NCI-H2227 treated with DMSO at 0.1 percent for 48 hours (cell line): ENCODE measurements around the gene POU3F1.

ENCODE experiments used
- DNase-seq: peaks from one replicate; lab custom pipeline; 2025; lab: John Stamatoyannopoulos, UW

The POU3F1 gene

DNA sequence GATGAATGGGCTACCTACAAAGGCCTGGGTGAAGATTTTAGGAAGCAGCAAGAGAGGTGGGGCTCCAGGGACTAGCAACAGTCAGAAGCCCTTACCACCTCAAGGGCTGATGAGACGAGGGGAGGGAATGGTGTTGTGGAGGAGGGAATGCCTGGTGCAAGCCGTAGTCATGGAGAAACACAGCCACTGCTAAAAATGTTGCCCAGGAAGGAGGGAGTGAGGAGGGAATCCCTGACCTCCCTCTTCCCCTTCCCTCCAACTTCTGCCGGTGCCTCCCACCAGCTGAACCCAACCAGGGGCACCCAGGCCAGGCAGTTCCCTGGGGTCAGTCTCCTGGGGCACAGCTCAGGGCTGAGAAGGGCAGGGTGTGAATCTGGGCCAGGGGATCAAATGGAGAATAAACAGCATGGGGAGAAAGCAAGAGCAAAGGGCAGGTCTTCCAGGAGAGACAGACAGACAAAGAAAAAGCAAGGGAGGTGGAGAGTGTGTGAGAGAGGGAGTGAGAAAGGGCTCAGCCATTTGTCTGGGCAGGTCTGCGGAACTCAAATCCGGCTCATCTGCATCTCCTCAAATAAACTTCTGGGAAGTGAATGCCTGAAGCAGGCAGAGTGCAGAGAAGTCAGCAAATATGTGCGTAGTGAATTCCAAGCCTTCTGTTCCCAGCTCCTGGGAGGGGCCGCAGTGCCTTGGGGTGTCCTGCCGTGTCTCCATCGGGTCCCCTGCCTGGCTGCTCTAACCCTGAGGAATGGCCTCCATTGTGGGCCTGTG lies 27.1 kb upstream of the POU3F1 start:
- no peak for DNase-seq

- no peak for DNase-seq
Observed at GRCh38 chr1:38072858-38073257, 26.3 kb upstream of the POU3F1 start.

DNA sequence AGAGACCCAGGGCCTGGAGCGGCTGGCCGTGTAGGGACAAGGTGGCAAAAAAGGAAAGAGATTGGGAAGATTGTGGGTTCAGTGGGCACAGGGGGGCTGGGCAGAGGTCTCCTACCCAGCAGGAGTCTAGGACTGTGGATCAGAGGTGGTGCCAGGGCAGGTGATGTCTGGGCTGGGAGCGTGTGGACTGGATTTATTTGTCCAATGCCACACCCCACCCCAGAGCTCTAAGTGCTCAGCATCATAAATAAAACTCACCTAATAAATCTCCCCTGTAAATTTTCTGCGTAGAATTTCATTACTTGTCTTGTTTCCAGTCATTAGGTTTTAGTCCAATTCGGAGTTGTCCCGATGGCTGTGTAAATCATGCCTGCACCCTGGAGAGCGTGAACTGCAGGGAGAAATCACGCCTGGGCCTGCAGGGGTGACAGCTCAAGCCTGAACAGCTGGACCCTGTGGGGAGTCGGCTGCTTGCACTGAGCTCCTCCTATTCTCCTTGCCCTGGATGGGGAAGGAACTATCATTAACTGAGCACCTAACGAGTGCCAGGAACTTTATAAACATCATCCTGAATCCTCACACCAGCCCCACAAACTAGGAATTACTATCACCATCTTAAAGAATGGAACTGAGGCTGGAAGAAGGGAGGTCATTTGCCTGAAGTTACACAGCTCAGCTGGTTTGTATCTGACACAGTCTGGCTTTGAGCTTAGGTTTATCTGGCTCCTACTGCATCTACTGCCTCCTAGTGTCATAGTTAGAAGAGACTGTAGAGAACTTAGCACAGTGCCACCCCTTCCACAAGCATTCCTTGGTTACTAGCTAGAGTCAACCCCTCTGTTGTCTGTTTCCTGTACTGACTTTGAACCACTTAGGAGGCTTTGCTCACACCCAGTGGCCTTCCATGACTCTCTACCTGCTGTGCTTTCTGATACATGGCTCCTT lies 25.0 kb upstream of the POU3F1 start:
- no peak for DNase-seq

GRCh38 chr1:38068980-38069340 lies 22.4 kb upstream of the POU3F1 start:
- no peak for DNase-seq

DNA sequence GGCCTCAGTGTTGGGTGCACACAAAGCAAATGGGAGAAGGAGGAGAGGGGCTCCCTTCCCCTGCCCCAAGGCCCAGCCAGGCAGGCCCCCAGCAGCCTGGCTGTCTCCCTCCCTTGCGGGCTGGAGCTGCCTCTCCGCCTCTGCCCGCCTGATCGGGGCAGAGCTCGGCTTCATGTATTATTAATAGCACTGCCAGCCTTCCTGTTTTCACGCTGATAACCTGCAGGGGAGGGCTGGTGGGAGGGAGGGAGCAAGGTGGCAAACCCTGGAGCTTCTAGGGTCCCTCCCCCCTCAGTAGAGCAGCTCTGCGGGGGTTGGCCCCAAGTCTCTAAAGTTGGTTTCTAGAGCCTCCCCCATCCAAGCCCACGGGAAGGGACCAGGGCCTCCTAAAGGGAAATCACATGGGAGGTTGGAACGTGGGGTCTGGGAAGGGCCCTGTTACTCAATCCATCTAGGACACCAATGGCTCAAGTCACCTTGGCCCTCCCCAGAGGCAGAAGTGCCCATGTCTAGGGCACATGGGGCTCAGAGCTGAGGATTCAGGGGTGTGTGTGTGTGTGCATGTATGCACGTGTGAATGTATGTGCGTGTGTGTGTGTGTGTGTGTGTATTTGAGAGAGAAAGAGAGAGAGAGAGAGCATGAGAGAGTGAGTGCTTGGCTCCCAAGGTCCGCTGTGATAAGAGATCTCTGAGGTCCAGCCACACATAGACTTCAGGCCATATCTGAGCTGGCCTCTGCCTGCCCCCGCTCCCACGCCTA lies 21.8 kb upstream of the POU3F1 start:
- DNase-seq, result no peak

GRCh38 chr1:38064197-38064903 lies 17.8 kb upstream of the POU3F1 start:
- peak; percentile 16 for DNase-seq

DNA sequence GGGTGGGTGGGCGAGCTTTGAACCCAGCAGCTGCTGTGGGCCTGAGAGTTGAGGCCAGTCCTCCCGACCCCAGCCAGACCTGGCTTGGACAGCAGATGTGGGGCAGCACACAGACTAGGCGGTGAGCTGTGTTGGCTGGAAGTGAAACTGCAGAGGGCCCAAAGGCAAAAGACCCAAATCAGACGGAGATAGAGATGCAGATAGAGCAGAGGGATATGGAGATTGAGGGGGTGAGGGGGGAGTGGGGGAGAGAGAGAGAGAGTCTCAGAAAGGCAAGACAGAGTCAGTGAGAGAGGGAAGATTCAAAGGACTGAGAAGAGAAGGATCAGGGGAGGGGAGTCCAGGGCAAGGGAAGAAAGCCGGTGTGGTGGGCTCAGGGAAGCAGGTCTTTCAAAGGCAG lies 17.0 kb upstream of the POU3F1 start:
- no peak for DNase-seq

- peak; percentile 68 for DNase-seq
Observed at GRCh38 chr1:38062361-38063288, 16.0 kb upstream of the POU3F1 start.

GRCh38 chr1:38061883-38062328 lies 15.3 kb upstream of the POU3F1 start:
- no peak for DNase-seq

DNA sequence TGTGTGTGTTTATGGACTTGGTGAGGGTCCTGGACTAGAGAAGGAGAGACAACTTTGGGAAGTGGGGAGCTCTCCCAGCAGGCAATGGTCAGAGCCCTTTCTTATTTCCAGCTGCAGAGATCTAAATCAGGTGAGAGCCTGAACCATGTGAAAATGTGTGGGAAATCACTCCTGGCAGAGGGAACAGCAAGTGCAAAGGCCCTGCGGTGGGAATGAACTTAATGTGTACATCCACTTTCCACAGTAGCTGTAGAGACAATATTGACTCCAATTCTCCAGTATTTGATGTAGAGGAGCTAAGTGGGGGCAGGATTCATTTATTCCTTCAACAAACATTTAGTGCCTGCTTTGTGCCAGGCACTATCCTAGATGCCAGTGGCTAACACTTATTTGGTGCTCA lies 14.7 kb upstream of the POU3F1 start:
- no peak for DNase-seq

- DNase-seq, result no peak
Observed at GRCh38 chr1:38060498-38060897, 13.9 kb upstream of the POU3F1 start.

DNA sequence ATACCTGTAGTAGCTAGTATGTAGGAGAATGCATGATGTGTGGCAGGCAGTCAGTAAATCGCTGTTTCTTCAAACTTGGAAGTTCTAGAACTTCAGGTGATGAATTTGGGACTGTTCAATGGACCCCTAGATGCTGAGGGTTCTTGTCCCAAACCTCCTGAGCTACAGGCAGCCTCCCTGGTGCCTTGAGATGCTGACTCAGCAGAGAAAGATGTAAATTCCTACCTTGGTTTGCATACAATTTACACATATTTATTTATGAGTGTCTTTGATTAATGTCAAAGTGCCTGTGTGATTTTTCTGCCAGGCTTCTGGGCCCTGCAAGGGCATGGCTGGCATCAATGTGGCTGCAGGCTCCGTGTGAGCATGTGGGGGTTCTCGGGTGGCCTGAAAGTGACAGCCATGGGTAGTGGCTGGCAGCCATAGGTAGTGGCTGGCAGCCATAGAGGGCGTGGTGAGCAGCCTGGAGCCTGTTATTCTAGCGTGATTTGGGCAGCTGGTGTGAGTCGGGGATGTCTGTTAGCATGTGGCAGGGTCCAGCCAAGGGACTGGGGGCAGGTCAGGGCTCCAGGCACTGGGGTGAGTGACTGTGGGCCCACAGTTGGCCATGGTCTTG lies 13.2 kb upstream of the POU3F1 start:
- DNase-seq, result no peak

- no peak for DNase-seq
Observed at GRCh38 chr1:38055965-38056364, 9.4 kb upstream of the POU3F1 start.

GRCh38 chr1:38055398-38055797 lies 8.8 kb upstream of the POU3F1 start:
- DNase-seq, result no peak

DNA sequence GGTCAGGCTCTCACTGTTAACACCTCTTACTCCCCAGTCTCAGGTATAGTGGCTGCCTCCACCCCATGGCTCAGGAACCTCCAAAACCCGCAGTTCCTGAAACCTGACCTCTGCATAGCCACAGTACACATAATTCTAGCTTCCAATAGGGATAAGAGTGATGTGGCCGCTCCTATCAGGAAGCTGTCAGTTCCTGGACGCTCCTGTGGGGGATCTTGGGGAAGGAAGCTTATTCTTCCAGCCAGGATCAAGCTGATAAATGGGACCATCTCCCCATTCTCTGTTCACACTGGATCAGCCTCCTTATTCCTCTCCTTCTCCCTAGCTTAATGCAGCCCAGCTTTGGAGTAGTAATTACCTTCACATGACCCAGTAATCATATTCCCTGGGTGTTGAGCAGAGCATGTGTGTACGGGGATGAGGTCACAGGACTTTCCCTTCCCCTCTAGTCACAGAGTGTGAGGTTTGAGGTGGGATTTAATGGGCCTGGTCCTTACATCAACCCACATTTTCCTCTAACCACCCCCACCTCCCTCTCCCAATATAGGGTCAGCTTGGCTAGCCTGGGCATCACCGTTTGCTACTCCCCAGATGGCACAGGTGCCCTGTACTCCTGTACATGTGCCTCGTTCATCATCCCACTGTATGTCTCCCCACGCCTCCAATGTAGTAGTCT lies 7.0 kb upstream of the POU3F1 start:
- no peak for DNase-seq

DNA sequence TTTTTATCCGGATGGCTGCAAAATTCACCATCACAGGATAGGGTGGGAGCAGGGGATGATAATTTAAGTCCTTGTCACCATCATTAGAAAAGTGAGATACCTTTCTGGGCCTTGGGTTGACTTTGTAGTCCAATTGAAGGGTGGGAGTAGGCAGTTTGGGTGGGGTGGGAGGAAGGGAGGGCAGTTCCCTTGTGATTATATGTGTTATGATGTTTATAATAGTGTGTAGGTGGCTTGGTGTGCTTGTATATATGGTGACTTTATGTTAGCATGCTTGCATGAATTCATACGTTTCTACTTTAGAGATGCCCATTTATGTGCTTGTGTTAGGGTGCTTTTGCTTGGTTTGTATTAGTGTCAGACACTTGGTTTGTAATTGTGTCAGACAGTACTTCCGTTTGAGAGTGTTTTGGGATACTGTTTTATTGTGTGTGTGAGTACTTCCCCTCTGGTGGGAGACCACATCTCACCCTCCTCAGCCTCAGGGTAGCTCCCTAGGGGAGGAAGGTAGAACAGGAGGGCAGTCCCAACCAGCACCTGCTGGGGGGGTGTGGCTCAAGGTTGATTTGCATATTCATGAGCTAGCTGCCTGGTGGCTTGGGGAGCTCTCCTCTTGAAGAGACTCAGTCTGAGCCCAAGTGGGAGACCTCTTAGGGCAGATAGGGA lies 6.3 kb upstream of the POU3F1 start:
- DNase-seq, result no peak

- no peak for DNase-seq
Observed at GRCh38 chr1:38051079-38051543, 4.5 kb upstream of the POU3F1 start.

- DNase-seq, result peak; percentile 30
Observed at GRCh38 chr1:38050397-38051078, 3.9 kb upstream of the POU3F1 start.
